Stomach (tissue), 4 donors: ENCODE results near the gene ATP12A.

ENCODE experiments used
- CTCF ChIP-seq, 7 experiments: fragments of 450-650 bp in 4 of 7; fragments of 200-600 bp in 3 of 7; sonication (generic) in 3 of 7; IDR thresholded peaks; one replicate each; pipeline ENCODE4 v1.5.1; 2016 to 2019; ENCODE audit warnings: antibody characterized with exemption in 7 of 7, control low read depth in 2 of 7, mild to moderate bottlenecking in 1 of 7
- POLR2A ChIP-seq, 4 donors: fragments of 450-650 bp; IDR thresholded peaks; one replicate each; pipeline ENCODE4 v1.6.1; 2016; ENCODE audit warnings: antibody characterized with exemption in 4 of 4, control low read depth in 2 of 4, mild to moderate bottlenecking in 1 of 4, moderate library complexity in 1 of 4

DNA sequence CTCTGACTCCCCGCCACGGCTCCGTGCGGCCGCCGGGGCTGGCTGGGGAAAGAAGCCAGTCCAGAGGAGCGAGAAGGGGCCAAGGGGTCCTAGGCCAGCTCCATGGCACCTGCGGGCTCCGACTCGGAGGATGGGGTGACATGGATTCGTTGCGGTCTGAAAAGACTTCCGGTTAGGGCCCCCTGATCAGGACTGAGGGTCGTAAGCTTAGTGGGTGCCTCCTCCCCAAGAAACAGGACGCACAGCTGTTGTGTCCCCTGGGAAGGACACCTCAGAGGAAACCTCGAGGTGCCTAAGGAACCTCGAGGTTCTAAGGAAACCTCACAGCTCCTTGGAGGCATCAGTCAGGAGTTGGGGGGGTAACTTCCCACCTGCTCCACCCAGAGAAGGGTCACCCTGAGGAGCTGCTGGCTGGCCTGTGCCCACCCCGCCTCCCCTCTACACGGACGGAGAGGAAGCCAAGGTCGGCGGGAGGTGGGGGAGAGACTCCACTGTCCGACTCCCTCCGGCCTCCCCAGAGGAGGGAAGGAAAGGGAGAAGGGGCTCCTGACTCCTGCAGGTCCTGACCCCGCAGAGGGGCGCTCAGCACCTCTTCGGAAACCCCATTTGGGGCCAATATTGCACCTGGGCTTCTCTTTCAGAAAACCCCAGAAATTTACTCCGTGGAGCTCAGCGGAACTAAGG is 855 bp downstream of the ATP12A start:
- TF ChIP-seq CTCF (IDR thresholded peaks at IDR 0.05), result no peak
- TF ChIP-seq POLR2A (IDR thresholded peaks at IDR 0.05), result no peak
